SK-MEL-5 (cell line): ENCODE measurements around the gene XAF1. TPM values are rescaled to one million over a fixed set of nuclear protein-coding genes. Genes with fewer than 3 reads are reported as not detected.
"Not testable (repeated sequence)": the region's sequence is repeated elsewhere in the genome, so short reads cannot be mapped to it uniquely, and the experiment has no call there.

Experiments
- DNase-seq: peaks from one replicate; pipeline ENCODE4 v3.0.0-alpha.2; 2016; ENCODE audit warnings: low read depth, low spot score
- in situ Hi-C: cut with HindIII; loops from 2 replicates; pipeline ENCODE4 v1.10.0; 2016; ENCODE audit warnings: low sequenced_read_pairs, high pct_unique_total_duplicates, low pct_unique_long_range_greater_than_20kb
- total RNA-seq: library from RNA; depleted of rRNA; stranded (reverse); fragments of >200 nt; shearing (Covaris generic); gene quantifications from 2 replicates; pipeline ENCODE4 v1.2.3, GENCODE V29; 2014

Gene XAF1
- total RNA-seq, 1 experiment from 2014 or later, result 1.0 TPM

GRCh38 chr17:6748617-6749016 lies 7.2 kb upstream of the XAF1 start:
- DNase-seq, result no peak
- in situ Hi-C loops, result no loop called here

GRCh38 chr17:6749519-6749918 lies 6.3 kb upstream of the XAF1 start:
- DNase-seq, result peak; percentile 16
- in situ Hi-C loops, result no loop called here

GRCh38 chr17:6752068-6752909 lies 3.6 kb upstream of the XAF1 start:
- peak; percentile 44 for DNase-seq
- in situ Hi-C loops, result no loop called here

- DNase-seq, result no peak
- in situ Hi-C loops, result no loop called here
Measured at GRCh38 chr17:6753006-6753445, 2.8 kb upstream of the XAF1 start.

GRCh38 chr17:6753546-6753945 lies 2.3 kb upstream of the XAF1 start:
- in situ Hi-C loops, result no loop called here
- no peak for DNase-seq

- in situ Hi-C loops, result no loop called here
Measured at GRCh38 chr17:6755281-6755680, 565 bp upstream of the XAF1 start.

GRCh38 chr17:6756425-6757031 lies 682 bp downstream of the XAF1 start:
- in situ Hi-C loops, result no loop called here
- DNase-seq, result no peak

More at GRCh38 chr17:6755281-6755680, 565 bp upstream of the XAF1 start:
- DNase-seq, result no peak

- no peak for DNase-seq
- in situ Hi-C loops, result no loop called here
Measured at GRCh38 chr17:6757747-6758146, 1.9 kb downstream of the XAF1 start.

- in situ Hi-C loops, result no loop called here
- no peak for DNase-seq
Measured at GRCh38 chr17:6761779-6762178, 5.9 kb downstream of the XAF1 start.

GRCh38 chr17:6768447-6768846 lies 12.6 kb downstream of the XAF1 start:
- DNase-seq, result no peak
- in situ Hi-C loops, result no loop called here

- no peak for DNase-seq
- in situ Hi-C loops, result no loop called here
Measured at GRCh38 chr17:6772016-6772415, 16.2 kb downstream of the XAF1 start.

GRCh38 chr17:6774906-6775305 lies 19.1 kb downstream of the XAF1 start:
- in situ Hi-C loops, DNase-seq: not testable (repeated sequence)

- no peak for DNase-seq
- in situ Hi-C loops, result no loop called here
Measured at GRCh38 chr17:6775871-6776405, 20.1 kb downstream of the XAF1 start, which contains the start of gene FBXO39. TSS of gene FBXO39 (plus strand) at chr17:6776215. CDS start at chr17:6779869, 3,654 bp downstream.

- in situ Hi-C loops, result no loop called here
- DNase-seq, result no peak
Measured at GRCh38 chr17:6779411-6779810, 23.6 kb downstream of the XAF1 start.

- in situ Hi-C loops, result no loop called here
- DNase-seq, result no peak
Measured at GRCh38 chr17:6780001-6780400, 24.2 kb downstream of the XAF1 start.

- in situ Hi-C loops, result no loop called here
- DNase-seq, result no peak
Measured at GRCh38 chr17:6780886-6781285, 25.0 kb downstream of the XAF1 start.

- DNase-seq, result no peak
- in situ Hi-C loops, result no loop called here
Measured at GRCh38 chr17:6782244-6782643, 26.4 kb downstream of the XAF1 start.

- no peak for DNase-seq
- in situ Hi-C loops, result no loop called here
Measured at GRCh38 chr17:6786618-6787017, 30.8 kb downstream of the XAF1 start.
